Testis (tissue), 2 donors: ENCODE data around the gene MARK1.

Experiments
- CTCF ChIP-seq, 3 experiments: fragments of 450-650 bp in 2 of 3; fragments of 200-600 bp in 1 of 3; sonication (generic) in 1 of 3; IDR thresholded peaks; one replicate each; pipeline ENCODE4 v1.5.1; 2016 to 2019; ENCODE audit warnings: antibody characterized with exemption in 3 of 3, mild to moderate bottlenecking in 2 of 3, moderate library complexity in 1 of 3
- POLR2A ChIP-seq: fragments of 450-650 bp; IDR thresholded peaks from one replicate; pipeline ENCODE4 v1.6.1; 2017; ENCODE audit warnings: antibody characterized with exemption, mild to moderate bottlenecking, moderate library complexity

GRCh38 chr1:220681220-220681880, 153.4 kb downstream of the MARK1 start:
- TF ChIP-seq POLR2A (no peak), CTCF (IDR thresholded peaks at IDR 0.05) (no peak)
